Esophagus (tissue), 2 donors: ENCODE data around the gene DMGDH. TPM values are rescaled to one million over a fixed set of nuclear protein-coding genes. Genes with fewer than 3 reads are reported as not detected.

ENCODE experiments used
- H3K27ac ChIP-seq, 2 donors: one replicate each; pipeline ENCODE4 v1.5.1; 2013; ENCODE audit warnings: low read depth in 2 of 2, mild to moderate bottlenecking in 2 of 2, inconsistent platforms in 1 of 2, low read length in 1 of 2, moderate library complexity in 1 of 2
- H3K27me3 ChIP-seq, 2 donors: one replicate each; pipeline ENCODE4 v1.6.1; 2013; ENCODE audit warnings: low read length in 2 of 2, control low read depth in 1 of 2, mild to moderate bottlenecking in 1 of 2; ENCODE audit not compliant: insufficient read depth in 2 of 2, control insufficient read depth in 1 of 2
- H3K36me3 ChIP-seq, 2 donors: one replicate each; pipeline ENCODE4 v1.6.1; 2013; ENCODE audit warnings: low read length in 1 of 2; ENCODE audit not compliant: control insufficient read depth in 2 of 2, insufficient read depth in 2 of 2
- H3K4me1 ChIP-seq, 2 donors: one replicate each; pipeline ENCODE4 v1.6.1; 2013; ENCODE audit warnings: low read length in 1 of 2; ENCODE audit not compliant: control insufficient read depth in 2 of 2, insufficient read depth in 2 of 2
- H3K4me3 ChIP-seq, 2 donors: one replicate each; pipeline ENCODE4 v1.5.1; 2013; ENCODE audit warnings: low read length in 2 of 2, mild to moderate bottlenecking in 2 of 2, low read depth in 1 of 2, moderate library complexity in 1 of 2
- H3K9me3 ChIP-seq, 2 donors: one replicate each; pipeline ENCODE4 v1.6.1; 2013; ENCODE audit warnings: mild to moderate bottlenecking in 2 of 2, low read depth in 1 of 2, low read length in 1 of 2, moderate library complexity in 1 of 2; ENCODE audit not compliant: control insufficient read depth in 2 of 2, insufficient read depth in 1 of 2
- WGBS, 2 donors: extraction: QIAGEN DNeasy Blood & Tissue Kit; methylation state at CpG; one replicate each; pipeline ENCODE4 v1.1.7; 2013; 5-methylcytosine and 5-hydroxymethylcytosine counted together
- polyA plus RNA-seq, 2 donors: library from polyadenylated mRNA; stranded (reverse); fragments of 200-250 nt; gene quantifications; one replicate each; pipeline ENCODE4 v1.2.3, GENCODE V29; 2013
- donor health status: healthy with polysubstance abuse.
- donor health status: Bipolar disorder and iron deficiency.

The DMGDH gene
- polyA plus RNA-seq = under 1 TPM; 0.14 to 0.33 TPM

DNA sequence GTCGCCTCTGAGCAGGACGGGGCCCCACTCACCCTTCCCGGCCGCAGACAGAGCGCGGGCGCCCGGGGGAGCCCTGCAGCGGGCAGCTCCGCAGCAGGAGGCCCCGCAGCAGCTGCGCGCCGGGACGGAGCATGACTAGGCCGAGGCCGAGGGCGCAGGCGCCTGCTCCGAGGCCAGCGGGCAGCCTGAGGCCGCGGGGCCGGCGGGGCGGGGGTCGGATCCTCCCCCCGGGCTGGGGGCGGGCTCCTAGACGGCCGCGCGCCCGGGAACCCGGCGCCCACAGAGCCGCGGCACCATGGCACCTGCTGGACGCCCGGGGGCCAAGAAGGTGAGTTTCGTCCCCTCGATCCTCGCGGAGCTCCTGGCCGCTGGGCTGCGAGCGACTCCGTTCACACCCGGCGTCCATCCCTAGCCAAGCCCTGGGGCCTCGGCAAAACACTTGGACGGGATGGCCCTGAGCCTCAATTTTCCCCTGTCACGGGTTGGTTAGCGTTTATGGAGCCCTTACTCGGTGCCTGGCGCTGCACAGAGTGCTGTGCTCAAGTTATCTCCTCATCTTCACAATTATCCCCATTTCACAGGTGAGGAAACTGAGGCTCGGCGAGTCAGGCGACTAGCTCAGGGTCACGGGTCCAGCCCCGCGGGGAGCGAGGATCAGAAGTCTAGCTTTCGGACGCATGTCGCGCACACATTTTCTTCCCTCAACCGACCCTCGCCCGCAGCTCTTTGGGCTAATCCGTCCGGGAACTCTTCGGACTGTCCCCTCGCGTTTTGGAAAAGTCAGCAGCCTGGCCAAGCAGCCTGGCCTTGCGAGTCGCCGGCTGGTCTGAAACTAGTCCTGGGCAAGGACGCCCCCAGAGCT is at the start of gene DMGDH, which contains the start of gene BHMT2:
DMGDH (minus strand) TSS at position 187 of the 862 bp plus-strand sequence; CDS start at position 133, 54 bp downstream.
BHMT2 (plus strand) TSS at position 280 of the 862 bp plus-strand sequence; CDS start at position 296, 16 bp downstream.
- peak within 1 kb of the TSS; percentile 36 to 40 for H3K4me3 ChIP-seq
- peak within 1 kb of the TSS; percentile 27 to 70 for H3K27ac ChIP-seq
- H3K9me3 ChIP-seq = peaks cover 0 to 3% of the 10 kb centered on the region in 2 donors
- no peaks in the 10 kb centered on the region for H3K36me3 ChIP-seq
- peaks cover 0 to 2% of the 10 kb centered on the region in 2 donors for H3K4me1 ChIP-seq
- 23 to 28% methylated on average over 75 to 79 of the region's 79 CpGs for WGBS, 2 donors
- no peaks in the 10 kb centered on the region for H3K27me3 ChIP-seq

DNA sequence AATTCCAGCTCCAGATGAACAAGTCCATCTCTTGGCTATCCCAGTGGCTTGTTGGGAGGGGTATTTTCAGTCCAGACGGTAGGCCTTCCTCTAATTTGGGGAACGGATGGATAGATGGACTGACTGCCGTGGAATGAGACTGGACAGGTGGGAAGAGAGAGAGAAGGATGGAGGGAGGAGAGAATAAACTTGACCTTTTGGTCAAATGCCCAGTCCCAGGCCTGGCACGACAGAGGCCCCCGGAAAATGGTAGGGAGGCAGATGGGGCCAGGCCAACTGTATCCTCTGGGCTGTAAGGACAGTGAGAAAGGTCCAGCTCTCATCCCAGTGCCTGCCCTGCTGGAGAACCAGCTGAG is 43.2 kb upstream of the DMGDH start:
- Histone ChIP-seq H3K4me3 (no peak overlapping the region), H3K4me1 (peaks cover 0 to 6% of the 10 kb centered on the region in 2 donors), H3K27ac (no peak overlapping the region), H3K9me3 (no peaks in the 10 kb centered on the region), H3K36me3 (no peaks in the 10 kb centered on the region), H3K27me3 (peaks cover 0 to 5% of the 10 kb centered on the region in 2 donors)
- WGBS, 2 donors = 83 to 85% methylated on average over 5 of the region's 5 CpGs

DNA sequence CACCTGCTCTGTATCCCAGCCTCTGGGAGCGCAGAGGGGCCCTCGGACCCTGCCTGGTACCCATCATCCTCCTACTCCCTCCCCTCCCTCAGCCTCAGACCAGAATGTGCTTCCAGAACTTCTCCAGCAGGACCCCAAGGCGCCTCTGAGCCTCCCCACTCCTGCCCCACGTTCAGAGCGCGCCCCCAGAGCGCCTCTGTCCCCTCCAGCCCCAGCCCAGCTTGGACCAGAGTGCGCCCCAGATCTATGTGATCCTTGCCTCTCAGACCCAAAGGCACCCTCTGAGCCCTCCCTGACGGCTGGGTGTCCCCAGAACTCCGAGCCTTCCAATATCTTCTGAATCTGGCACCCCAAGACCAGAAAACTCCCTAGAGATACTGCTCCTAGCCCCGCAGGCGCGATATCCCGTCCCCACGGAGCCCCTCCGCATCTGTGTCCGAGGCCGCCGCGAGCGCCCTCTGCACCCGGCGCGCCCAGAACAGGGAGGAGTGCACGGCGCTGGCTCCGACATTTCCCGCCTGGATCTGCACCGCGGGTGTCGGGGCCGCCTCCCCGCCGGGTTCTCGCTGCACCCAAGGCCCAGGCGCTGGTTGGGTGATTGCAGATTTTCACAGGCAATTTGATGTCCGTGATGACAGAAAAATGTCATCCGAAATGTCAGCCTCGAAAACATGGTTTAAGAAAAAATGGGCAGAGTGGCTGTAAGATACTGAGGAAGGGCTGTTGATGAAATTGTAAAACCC is 42.7 kb upstream of the DMGDH start:
- Histone ChIP-seq H3K4me3 (peak overlapping the region in 1 of 2 donors; percentile 2), H3K27me3 (peaks cover 0 to 5% of the 10 kb centered on the region in 2 donors), H3K27ac (no peak overlapping the region), H3K9me3 (no peaks in the 10 kb centered on the region), H3K4me1 (peaks cover 0 to 6% of the 10 kb centered on the region in 2 donors), H3K36me3 (no peaks in the 10 kb centered on the region)
- WGBS, 2 donors = 10 to 11% methylated on average over 38 to 39 of the region's 39 CpGs

DNA sequence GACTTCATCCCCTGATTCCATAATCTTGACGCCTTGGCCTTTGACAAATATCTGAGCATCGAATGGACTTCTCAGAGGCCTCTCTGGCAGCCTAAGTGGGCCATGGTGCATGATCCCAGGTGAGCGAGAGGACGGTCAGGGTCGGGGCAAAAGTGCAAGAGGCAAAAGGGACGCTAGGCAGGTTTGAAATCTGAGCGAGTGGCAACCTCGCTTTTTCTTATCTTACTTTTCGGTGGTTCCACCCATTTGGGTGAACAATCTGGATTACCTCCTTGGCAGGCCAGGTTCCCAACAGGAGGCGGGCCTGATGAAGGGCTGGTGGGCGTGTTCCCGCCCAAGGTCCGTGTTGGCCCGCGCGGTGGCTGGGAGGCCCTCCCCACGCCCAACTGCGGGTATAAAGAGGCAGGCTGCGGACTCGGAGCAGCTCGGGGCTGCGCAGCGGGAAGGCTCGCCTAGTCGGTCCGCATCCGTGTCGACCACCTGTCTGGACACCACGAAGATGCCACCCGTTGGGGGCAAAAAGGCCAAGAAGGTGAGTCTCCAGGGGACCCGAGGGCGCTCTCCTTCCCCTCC is 42.0 kb upstream of the DMGDH start, which contains the start of gene BHMT:
BHMT (plus strand) TSS at position 423 of the 573 bp plus-strand sequence; CDS start at position 500, 77 bp downstream.
- no peaks in the 10 kb centered on the region for H3K9me3 ChIP-seq
- H3K27me3 ChIP-seq = peaks cover 0 to 5% of the 10 kb centered on the region in 2 donors
- peak within 1 kb of the TSS in 1 of 2 donors; percentile 2 for H3K4me3 ChIP-seq
- no peaks in the 10 kb centered on the region for H3K36me3 ChIP-seq
- no peak within 1 kb of the TSS for H3K27ac ChIP-seq
- H3K4me1 ChIP-seq = peaks cover 0 to 6% of the 10 kb centered on the region in 2 donors
- 34 to 40% methylated on average over 32 of the region's 32 CpGs for WGBS, 2 donors

DNA sequence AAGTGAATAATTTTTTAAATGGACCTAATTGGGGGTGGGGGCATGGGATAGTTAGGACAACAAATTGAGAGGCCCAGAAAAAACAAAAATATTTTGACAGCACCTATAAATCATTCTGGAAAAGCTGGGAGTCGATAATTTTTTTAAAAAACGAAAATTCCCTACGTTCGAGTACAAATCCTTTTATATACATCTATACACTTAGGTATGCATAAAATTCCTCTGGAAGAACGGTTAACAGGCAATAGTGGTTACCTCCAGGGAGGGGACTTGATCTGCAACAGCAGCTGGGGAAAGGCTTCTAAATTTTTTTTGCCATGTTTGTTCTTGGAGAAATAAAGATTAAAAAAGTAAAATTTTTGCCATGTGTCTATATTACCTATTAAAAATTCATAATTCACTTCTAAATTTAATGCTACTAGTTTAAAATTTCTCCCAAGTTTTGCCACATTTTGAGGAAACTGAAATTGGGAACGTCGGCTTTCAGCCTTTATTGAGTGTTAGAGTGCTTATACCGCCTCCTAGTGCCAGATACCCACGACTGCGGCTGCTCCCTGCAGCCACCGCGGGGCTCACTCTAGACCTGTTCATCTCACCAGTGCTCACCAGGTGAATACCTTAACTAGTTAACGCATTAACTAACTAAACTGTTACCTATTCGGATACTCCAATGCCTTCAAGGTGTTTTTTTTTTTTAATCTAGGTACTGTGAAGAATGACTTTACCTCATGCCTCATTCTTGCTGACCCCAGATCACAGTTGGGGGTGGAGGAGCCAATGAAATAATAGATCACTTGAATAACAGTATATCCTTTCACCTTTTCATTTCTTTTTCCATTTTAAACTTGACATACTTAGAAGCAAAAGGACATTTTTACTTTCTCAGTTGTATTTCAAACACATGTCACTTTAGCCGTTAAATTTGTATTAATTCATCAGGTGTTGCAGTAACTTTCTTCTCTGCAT is 40.3 kb upstream of the DMGDH start:
- no peaks in the 10 kb centered on the region for H3K9me3 ChIP-seq
- H3K27ac ChIP-seq = no peak overlapping the region
- peaks cover 0 to 6% of the 10 kb centered on the region in 2 donors for H3K4me1 ChIP-seq
- WGBS, 2 donors = 62 to 68% methylated on average over 15 of the region's 15 CpGs
- peaks cover 0 to 5% of the 10 kb centered on the region in 2 donors for H3K27me3 ChIP-seq
- no peak overlapping the region for H3K4me3 ChIP-seq
- no peaks in the 10 kb centered on the region for H3K36me3 ChIP-seq

DNA sequence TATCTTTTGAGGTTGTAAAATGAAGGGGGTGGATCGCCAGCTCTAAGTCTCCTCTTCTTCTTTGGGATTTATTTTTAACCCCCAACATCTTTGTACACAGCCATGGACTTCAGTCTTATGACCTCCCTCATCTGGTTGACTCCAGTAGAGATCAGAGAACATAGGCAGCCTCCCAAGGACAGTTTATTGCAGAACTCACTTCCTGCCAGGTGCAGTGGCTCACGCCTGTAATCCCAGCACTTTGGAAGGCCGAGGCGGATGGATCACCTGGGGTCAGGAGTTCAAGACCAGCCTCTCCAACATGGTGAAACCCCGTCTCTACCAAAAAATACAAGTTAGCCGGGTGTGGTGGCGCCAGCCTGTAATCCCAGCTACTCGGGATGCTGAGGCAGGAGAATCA is 39.3 kb upstream of the DMGDH start:
- Histone ChIP-seq H3K36me3 (no peaks in the 10 kb centered on the region), H3K4me1 (peaks cover 0 to 6% of the 10 kb centered on the region in 2 donors), H3K27ac (no peak overlapping the region), H3K4me3 (no peak overlapping the region), H3K27me3 (peaks cover 0 to 5% of the 10 kb centered on the region in 2 donors), H3K9me3 (no peaks in the 10 kb centered on the region)
- WGBS, 2 donors = 79 to 85% methylated on average over 8 of the region's 8 CpGs

DNA sequence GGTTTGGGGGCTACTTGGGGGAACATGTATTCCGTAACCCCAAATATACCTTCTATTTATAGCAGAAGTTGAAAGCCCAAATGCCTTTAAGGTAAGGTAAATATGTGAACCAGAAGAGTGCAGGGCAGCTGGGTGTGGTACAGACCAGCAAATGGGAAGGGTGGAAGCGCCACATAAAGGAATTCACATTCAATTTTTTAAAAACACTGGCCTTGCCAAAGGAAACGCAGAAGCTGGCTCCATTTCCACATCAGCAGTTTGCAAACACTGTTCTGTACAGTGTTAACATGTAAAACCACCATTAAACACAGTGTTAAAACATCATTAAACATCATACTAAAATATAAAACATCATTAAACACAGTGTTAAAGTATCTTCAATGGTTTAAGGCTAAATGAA is 38.6 kb upstream of the DMGDH start:
- no peaks in the 10 kb centered on the region for H3K36me3 ChIP-seq

DNA sequence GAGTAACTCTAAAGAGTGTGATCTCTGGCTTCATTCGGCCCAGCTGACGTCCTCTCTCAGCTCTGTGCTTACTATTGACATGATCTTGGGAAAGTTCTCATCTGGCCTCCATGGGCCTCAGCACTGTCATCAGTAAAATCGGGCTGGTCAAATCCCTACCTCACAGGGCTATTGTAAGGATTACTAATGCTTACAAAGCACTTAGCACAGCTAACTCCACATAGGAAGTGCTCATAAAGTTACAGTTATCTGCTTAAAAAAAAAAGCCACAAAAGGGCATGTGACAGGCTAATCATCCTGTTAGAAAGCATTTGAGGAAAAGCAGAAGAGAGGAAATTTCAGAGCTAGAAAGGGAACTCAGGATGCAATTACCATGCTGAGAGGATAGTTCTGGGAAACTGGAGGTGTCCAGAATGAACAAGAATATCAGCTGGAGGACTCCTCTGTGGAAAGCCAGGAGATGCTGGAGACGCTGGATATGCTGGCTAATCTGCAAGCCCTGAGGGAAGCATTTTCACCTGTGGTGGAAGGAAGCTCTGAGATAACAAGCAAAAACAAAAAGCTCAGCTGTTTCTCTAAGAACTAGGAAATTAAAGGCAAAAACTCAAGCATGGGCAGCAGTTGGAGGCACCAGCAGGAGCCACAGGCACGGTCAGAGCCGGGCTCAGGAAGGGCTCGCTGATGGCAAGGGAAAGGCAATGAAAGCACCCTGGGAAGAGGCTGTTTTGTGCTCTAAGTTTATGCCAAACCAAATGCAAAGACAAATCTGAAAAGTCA is 37.7 kb upstream of the DMGDH start:
- H3K4me1 ChIP-seq = peaks cover 0 to 4% of the 10 kb centered on the region in 2 donors
- H3K4me3 ChIP-seq = no peak overlapping the region
- H3K27ac ChIP-seq = no peak overlapping the region
- WGBS, 2 donors = 70 to 75% methylated on average over 7 of the region's 7 CpGs
- H3K36me3 ChIP-seq = no peaks in the 10 kb centered on the region
- H3K9me3 ChIP-seq = no peaks in the 10 kb centered on the region
- peaks cover 0 to 5% of the 10 kb centered on the region in 2 donors for H3K27me3 ChIP-seq

More for the DNA sequence above, 38.6 kb upstream of the DMGDH start:
- Histone ChIP-seq H3K27ac (no peak overlapping the region), H3K9me3 (no peaks in the 10 kb centered on the region), H3K4me3 (no peak overlapping the region), H3K4me1 (peaks cover 0 to 6% of the 10 kb centered on the region in 2 donors), H3K27me3 (peaks cover 0 to 5% of the 10 kb centered on the region in 2 donors)
- 41 to 46% methylated on average over 3 of the region's 3 CpGs for WGBS, 2 donors
